Stimulated activated CD4-positive, alpha-beta T cell treated with anti-CD3 and anti-CD28 coated beads, Interleukin-1b, Interleukin-23, amount 100 ng/mL, for 1 hour (primary cell): ENCODE measurements around the gene LRRC4C.

Experiments used
- DNase-seq, 2 donors: peaks; one replicate each; pipeline ENCODE4 v3.0.0-alpha.2; 2020; ENCODE audit warnings: low read depth in 2 of 2

The LRRC4C gene

GRCh38 chr11:40291741-40292140 lies 1167.7 kb downstream of the LRRC4C start:
- DNase-seq = no peak

GRCh38 chr11:40291329-40291728 lies 1168.1 kb downstream of the LRRC4C start:
- DNase-seq = no peak

- DNase-seq = no peak
These were observed 1169.3 kb downstream of the LRRC4C start for GRCh38 chr11:40290171-40290631.

DNA sequence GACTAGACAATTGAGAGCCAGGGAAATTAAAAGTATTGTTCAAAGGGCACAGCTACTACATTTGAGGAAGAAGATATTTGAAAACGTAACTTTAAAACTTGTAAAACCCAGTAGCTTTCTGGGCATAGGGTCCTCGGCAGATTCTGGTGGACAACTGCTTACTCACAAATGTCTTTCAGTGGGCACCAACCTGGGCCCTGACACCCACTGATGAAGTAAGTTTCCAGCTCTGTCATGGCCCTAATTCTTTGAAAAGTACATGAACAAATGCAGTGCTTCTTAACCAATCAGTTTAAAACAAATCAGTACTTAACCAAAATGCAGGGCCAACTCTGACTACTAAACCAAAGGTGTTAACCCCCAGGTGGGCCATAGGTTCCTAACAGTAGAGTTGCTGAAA lies 1170.1 kb downstream of the LRRC4C start:
- no peak for DNase-seq

DNA sequence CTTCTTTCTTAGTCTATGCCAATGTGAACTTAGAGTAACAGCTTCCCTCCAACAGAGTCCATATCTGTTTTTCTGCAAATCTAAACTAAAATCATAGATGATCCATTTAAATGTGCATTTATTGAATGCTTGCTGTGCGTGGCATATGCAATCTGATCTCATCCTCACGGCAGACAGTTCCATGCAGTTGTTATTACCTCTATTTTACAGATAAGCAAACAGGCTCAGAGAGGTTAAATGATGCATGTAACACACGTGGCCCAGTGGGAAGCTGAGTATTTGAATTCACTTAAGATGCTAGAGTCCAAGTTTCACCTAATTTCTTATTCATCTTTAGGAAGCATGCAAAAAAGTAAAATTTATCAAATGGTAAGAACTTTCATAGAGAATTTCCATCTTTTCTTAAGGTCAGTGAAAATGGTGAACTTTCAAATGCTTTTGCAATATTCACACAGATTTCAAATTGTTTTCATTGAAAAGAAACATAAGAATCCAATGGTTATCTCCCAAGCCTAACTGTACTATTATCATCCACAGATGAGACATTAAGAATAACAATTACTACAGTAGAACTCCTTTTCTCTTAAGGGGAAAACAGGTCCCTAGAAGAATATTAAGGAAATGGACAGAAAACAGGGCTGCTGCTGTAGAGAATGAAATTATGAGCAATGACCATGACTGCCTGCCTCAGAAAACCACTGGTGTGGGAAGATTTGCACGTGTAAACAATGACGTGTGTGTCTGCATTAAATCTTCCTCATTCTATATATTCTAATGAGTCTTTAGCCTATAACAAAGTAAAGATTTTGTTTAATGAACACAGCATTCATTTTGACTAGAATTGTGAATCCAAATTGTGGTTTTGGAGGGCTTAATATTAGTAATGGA lies 1171.3 kb downstream of the LRRC4C start:
- no peak for DNase-seq

- DNase-seq = no peak
These were observed 1173.3 kb downstream of the LRRC4C start for GRCh38 chr11:40286137-40286536.

DNA sequence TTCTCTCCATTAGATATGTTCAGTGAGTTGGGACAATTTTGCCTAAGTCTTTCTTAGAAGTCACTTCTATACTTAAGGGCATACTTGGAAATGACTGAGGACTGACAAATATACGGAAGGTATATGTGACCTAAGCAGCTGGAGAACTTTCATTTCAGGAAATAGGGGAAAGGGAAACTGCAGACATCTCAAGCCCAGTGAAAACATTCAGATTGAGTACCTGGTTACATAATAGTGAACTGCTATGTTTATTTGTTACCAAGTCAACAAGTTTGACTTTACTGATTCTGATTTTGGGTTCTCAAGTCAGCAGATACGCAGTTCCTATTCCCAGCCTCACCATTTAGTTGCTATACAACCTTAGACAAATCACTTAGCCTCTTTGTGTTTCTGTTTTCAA lies 1173.9 kb downstream of the LRRC4C start:
- no peak for DNase-seq

DNA sequence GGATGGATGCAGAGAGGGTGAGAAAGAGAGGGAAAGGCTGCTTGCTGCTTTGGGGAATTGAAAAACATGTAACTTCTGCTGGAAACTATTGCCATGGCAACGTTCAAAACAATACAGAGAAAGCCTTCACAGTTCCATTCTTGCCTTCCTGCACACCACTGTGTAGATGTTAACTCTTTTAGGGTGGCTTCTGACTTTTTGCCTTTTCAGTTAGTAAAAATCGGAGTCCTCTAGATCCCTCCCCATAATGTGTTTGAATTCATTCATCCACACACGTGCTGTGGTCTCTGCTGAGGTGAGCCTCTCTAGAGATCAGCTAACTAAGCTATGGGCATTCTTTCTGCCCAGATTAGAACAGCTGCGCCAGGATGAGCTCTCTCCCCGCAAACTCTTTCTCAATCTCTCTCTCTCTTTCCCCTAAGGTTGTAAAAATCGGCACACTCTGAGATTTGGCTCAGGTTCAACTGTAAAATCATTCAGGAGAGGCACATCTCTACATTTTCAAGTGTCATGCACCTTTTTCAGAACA lies 1178.3 kb downstream of the LRRC4C start:
- no peak for DNase-seq

- no peak for DNase-seq
These were observed 1179.0 kb downstream of the LRRC4C start for GRCh38 chr11:40280159-40281051.

GRCh38 chr11:40276960-40277359 lies 1182.5 kb downstream of the LRRC4C start:
- no peak for DNase-seq

DNA sequence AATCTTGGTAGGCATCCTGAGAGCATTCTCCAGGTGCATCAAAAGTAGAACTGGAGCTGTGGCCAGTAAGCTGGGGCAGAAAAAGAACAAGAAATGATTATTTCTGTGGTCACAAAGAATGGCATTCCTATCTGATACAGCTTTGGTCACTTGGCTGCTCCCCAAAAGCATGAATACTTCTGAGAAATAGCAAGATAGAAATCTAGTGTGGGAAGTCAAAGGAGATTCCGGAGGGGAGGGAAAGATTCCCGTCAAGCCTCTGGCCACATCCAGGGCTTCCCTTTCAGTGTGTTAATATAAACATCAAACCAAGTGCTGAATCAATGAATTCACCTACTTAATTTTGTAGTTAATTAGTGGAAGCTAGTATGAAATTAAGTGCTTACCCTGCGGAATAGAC lies 1185.4 kb downstream of the LRRC4C start:
- no peak for DNase-seq

GRCh38 chr11:40273192-40273732 lies 1186.2 kb downstream of the LRRC4C start:
- DNase-seq = no peak

DNA sequence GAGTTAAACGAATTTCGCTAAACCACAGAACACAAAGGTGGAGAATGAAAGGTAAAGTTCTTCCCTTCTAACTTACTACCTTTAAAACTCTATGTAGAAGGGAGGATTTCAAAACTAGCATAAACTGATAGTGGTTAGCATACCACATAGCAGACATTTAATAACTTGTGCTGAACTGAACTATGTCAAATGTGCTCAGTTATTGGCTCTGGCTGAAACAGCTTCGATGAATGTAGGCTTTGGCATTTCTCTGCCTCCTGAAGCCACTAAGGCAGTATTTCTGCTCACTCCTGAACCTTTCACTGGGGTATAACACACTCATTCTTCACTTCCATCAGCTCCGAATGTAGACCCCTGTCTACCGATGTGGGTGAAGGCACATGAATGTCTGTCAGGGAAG lies 1188.1 kb downstream of the LRRC4C start:
- no peak for DNase-seq

DNA sequence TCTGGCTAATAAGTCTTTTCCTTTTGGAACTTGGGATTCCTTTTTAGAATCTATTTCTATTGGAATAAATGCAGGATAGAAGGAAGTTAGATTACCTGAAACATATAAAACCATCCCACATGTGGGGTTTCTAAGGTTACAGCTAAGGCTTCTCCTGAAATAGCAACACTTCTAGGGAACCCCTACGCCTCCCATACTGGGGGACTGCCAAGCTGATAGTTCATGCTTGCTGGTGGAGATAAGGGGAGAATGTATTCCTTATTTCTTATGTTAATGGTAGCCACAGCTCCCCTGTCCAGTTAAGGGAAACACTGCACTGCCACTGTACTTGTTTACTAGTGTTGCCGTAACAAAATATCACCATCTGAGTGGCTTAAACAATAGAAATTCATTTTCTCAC lies 1189.6 kb downstream of the LRRC4C start:
- DNase-seq = no peak

- no peak for DNase-seq
These were observed 1190.9 kb downstream of the LRRC4C start for GRCh38 chr11:40268551-40268950.

DNA sequence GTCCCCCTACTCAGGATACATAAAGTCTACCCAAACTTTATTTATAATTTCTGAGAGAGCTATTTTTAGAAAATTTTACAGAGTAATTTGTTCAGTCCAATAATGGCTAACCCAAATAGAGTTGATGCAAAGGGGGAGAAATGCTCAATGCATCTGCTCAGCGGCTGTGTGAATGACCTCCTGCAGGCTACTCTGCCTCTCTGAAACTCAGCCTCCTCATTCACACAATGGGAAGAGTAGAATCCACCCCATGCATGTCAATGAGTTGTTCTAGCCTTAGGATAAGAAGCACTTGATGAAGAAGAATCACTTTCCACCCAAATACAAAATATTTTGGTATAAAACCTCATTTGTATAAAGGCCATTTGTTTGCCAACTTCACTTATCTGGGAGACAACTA lies 1204.0 kb downstream of the LRRC4C start:
- no peak for DNase-seq

DNA sequence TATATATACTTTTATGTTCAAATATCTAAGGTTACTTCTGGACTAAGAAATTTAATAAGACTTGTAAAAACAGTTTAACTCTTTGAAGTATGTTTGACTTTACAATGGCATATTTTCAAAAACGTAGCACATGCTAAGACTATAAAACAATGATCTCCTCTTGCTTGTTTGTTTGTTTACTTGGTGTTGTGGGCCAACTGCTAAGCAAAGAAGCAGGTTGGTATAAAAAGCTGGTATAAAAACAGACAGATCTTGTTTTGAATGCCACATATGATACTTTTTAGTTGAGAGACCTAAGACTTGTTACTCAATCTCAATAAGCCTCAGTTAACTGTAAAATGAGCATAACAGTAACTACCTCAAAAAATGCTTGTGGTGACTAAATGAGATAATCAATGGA lies 1206.3 kb downstream of the LRRC4C start:
- DNase-seq = no peak

- DNase-seq = no peak
These were observed 1207.2 kb downstream of the LRRC4C start for GRCh38 chr11:40252236-40252635.

GRCh38 chr11:40246983-40247382 lies 1212.5 kb downstream of the LRRC4C start:
- DNase-seq = no peak

- DNase-seq = no peak
These were observed 1217.9 kb downstream of the LRRC4C start for GRCh38 chr11:40241524-40242051.

DNA sequence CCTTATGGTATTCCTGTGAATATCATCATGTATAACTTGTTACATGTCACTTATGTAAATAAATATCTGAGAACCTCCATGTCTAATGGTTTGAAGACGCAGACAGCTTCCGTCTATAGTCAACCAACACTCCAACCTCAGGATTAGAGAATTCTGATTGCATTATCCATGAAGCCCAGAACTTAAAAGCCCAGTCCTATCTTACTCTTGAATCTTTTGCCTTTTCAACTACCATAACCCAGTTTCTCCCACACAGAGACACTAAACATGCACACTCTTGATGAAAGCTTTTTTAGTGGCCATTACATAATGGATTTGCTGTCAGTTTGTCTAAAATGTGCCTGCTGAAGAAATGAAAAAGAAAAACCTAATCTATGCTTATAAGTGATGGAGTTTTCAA lies 1219.2 kb downstream of the LRRC4C start:
- DNase-seq = no peak

DNA sequence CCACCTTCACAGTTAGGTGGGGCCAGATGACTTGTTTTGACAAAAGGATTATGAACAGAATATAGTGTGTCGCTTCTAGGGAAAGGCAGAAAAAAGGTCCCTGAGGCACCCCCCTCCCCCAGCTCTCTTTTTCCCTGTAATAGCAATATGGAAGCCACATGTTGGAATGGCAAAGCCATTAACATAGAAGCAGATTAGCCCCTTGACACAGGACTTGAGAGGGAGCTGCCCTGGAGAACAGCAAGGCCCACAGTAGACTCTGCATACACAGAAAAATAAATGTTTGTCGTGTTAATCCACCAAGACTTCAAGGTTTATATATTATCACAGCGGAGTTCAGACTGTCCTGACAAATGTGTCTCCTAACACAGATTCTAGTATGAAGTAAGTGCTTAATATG lies 1222.9 kb downstream of the LRRC4C start:
- DNase-seq = no peak
